Panc1 (cell line): ENCODE results near the gene HLA-B.

Experiments used
- POLR2AphosphoS5 ChIP-seq: IDR thresholded peaks from 2 replicates; pipeline ENCODE4 v1.6.1; 2012; ENCODE audit warnings: mild to moderate bottlenecking, low read depth, low read length, moderate library complexity
- SIN3A ChIP-seq: IDR thresholded peaks from 2 replicates; pipeline ENCODE4 v1.6.1; 2012; ENCODE audit warnings: low read depth, mild to moderate bottlenecking, low read length, moderate library complexity, borderline replicate concordance; ENCODE audit not compliant: insufficient read depth
- TF ChIP-seq, protein P1 (sequence below): fragments of 450-650 bp; IDR thresholded peaks from 2 replicates; pipeline ENCODE4 v1.5.1; 2017; ENCODE audit warnings: mild to moderate bottlenecking
- TF ChIP-seq, protein P2 (sequence below), 2 experiments: IDR thresholded peaks; 2 replicates each; pipeline ENCODE4 v1.6.1; 2011 to 2012; ENCODE audit warnings: low read depth in 2 of 2, control low read depth in 1 of 2, low read length in 1 of 2, mild to moderate bottlenecking in 1 of 2, moderate library complexity in 1 of 2; ENCODE audit not compliant: insufficient read depth in 1 of 2

DNA sequence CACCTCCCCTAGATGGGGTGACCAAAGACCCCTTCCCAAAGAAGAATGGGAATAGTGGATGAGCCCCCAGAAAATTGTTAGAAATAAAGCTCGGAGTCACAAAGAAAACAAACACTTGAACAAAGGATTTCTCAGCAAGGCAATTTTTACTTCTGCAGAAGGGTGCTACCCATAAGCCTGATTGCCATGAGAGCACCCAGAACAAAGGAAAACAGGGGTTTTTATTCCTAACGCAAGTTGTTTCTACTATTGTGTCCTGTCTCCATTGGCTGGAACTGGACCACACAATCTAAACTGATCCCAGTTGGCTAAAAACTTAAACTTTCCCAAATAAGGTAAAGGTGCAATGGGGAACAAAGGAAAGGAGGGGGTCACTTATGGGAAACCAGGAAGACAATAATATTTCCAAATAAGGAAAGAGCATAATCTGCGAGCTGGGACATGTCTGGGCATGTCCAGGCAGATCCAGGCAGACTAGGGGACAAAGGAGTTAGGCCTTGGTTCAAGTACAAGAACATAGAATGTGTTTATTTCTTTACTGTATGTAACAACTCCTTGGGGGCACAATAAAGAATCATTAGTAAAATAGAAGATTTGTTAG, 20.0 kb downstream of the HLA-B start:
- TF ChIP-seq, protein P1, sequence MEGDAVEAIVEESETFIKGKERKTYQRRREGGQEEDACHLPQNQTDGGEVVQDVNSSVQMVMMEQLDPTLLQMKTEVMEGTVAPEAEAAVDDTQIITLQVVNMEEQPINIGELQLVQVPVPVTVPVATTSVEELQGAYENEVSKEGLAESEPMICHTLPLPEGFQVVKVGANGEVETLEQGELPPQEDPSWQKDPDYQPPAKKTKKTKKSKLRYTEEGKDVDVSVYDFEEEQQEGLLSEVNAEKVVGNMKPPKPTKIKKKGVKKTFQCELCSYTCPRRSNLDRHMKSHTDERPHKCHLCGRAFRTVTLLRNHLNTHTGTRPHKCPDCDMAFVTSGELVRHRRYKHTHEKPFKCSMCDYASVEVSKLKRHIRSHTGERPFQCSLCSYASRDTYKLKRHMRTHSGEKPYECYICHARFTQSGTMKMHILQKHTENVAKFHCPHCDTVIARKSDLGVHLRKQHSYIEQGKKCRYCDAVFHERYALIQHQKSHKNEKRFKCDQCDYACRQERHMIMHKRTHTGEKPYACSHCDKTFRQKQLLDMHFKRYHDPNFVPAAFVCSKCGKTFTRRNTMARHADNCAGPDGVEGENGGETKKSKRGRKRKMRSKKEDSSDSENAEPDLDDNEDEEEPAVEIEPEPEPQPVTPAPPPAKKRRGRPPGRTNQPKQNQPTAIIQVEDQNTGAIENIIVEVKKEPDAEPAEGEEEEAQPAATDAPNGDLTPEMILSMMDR = no peak
- TF ChIP-seq, protein P2, sequence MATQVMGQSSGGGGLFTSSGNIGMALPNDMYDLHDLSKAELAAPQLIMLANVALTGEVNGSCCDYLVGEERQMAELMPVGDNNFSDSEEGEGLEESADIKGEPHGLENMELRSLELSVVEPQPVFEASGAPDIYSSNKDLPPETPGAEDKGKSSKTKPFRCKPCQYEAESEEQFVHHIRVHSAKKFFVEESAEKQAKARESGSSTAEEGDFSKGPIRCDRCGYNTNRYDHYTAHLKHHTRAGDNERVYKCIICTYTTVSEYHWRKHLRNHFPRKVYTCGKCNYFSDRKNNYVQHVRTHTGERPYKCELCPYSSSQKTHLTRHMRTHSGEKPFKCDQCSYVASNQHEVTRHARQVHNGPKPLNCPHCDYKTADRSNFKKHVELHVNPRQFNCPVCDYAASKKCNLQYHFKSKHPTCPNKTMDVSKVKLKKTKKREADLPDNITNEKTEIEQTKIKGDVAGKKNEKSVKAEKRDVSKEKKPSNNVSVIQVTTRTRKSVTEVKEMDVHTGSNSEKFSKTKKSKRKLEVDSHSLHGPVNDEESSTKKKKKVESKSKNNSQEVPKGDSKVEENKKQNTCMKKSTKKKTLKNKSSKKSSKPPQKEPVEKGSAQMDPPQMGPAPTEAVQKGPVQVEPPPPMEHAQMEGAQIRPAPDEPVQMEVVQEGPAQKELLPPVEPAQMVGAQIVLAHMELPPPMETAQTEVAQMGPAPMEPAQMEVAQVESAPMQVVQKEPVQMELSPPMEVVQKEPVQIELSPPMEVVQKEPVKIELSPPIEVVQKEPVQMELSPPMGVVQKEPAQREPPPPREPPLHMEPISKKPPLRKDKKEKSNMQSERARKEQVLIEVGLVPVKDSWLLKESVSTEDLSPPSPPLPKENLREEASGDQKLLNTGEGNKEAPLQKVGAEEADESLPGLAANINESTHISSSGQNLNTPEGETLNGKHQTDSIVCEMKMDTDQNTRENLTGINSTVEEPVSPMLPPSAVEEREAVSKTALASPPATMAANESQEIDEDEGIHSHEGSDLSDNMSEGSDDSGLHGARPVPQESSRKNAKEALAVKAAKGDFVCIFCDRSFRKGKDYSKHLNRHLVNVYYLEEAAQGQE (IDR thresholded peaks at IDR 0.05; ENCODE audit: insufficient read depth in 1 of 2, low read depth in 2 of 2, low read length in 1 of 2) = no peak
- TF ChIP-seq POLR2AphosphoS5 (no peak), SIN3A (no peak)
